OCI-LY7 (cell line): Measurements from ENCODE around the gene TFAP2A. TPM values are rescaled to one million over a fixed set of nuclear protein-coding genes. Genes with fewer than 3 reads are reported as not detected.

Source experiments
- BruUV-seq: library from RNA; stranded (reverse); fragments of 400-500 nt; replicated peaks from 2 replicates; lab custom pipeline; 2021; lab: Mats Ljungman, UMichigan
- CTCF ChIA-PET: fragments of 300-600 bp; sonication (Branson Sonifier 250); formaldehyde crosslinking; loops from one replicate; lab custom pipeline; 2022; ENCODE audit warnings: antibody characterized with exemption; ENCODE audit not compliant: unreplicated experiment; lab: Charles Lee
- POLR2A ChIA-PET: fragments of 300-600 bp; sonication (Branson Sonifier 250); formaldehyde crosslinking; loops from one replicate; lab custom pipeline; 2022; ENCODE audit warnings: antibody characterized with exemption; lab: Charles Lee
- DNase-seq: peaks from one replicate; pipeline ENCODE4 v3.0.0-alpha.2; 2015; ENCODE audit warnings: low spot score
- H2AFZ ChIP-seq: fragments of 200-600 bp; sonication (generic), shearing (Covaris generic); 2 replicates; pipeline ENCODE4 v1.6.1; 2014; ENCODE audit warnings: mild to moderate bottlenecking, antibody characterized with exemption, low read length, moderate library complexity
- H3K27ac ChIP-seq: fragments of 200-600 bp; sonication (generic); 2 replicates; pipeline ENCODE4 v1.5.1; 2014; ENCODE audit warnings: mixed run types, low read depth, mild to moderate bottlenecking, moderate library complexity, low read length, inconsistent platforms; ENCODE audit not compliant: poor library complexity, severe bottlenecking
- H3K36me3 ChIP-seq: fragments of 200-600 bp; sonication (generic); 2 replicates; pipeline ENCODE4 v1.6.1; 2014; ENCODE audit warnings: mild to moderate bottlenecking, antibody characterized with exemption, low read length, moderate library complexity, mixed read lengths; ENCODE audit not compliant: insufficient read depth
- H3K4me1 ChIP-seq: fragments of 200-600 bp; sonication (generic); 2 replicates; pipeline ENCODE4 v1.5.1; 2014; ENCODE audit warnings: mild to moderate bottlenecking, low read length; ENCODE audit not compliant: insufficient read depth, poor library complexity, severe bottlenecking
- H3K4me2 ChIP-seq: fragments of 200-600 bp; sonication (generic); 2 replicates; pipeline ENCODE4 v1.6.1; 2014; ENCODE audit warnings: mild to moderate bottlenecking, low read length
- H3K4me3 ChIP-seq: fragments of 200-600 bp; sonication (generic); 2 replicates; pipeline ENCODE4 v1.5.1; 2014; ENCODE audit warnings: mild to moderate bottlenecking, low read depth, low read length; ENCODE audit not compliant: poor library complexity, severe bottlenecking
- H3K79me2 ChIP-seq: fragments of 200-600 bp; sonication (generic); 2 replicates; pipeline ENCODE4 v1.6.1; 2016; ENCODE audit warnings: low read depth, mild to moderate bottlenecking, low read length, moderate library complexity, mixed read lengths; ENCODE audit not compliant: insufficient read depth
- H3K9me2 ChIP-seq: fragments of 200-600 bp; sonication (generic); 2 replicates; pipeline ENCODE4 v1.6.1; 2016; ENCODE audit warnings: mild to moderate bottlenecking, low read length, mixed read lengths; ENCODE audit not compliant: insufficient read depth
- H3K9me3 ChIP-seq: fragments of 200-600 bp; sonication (generic); 2 replicates; pipeline ENCODE4 v1.6.1; 2014; ENCODE audit warnings: mild to moderate bottlenecking, mixed run types, low read length, mixed read lengths
- H4K20me1 ChIP-seq: fragments of 200-600 bp; sonication (generic); 2 replicates; pipeline ENCODE4 v1.6.1; 2014; ENCODE audit warnings: mild to moderate bottlenecking, antibody characterized with exemption, low read length, moderate library complexity, mixed read lengths; ENCODE audit not compliant: insufficient read depth
- EZH2phosphoT487 ChIP-seq: fragments of 200-600 bp; sonication (generic); IDR thresholded peaks from 2 replicates; pipeline ENCODE4 v1.6.1; 2018; ENCODE audit warnings: low read depth, borderline replicate concordance, mild to moderate bottlenecking, mixed run types, antibody characterized with exemption, low read length, moderate library complexity, mixed read lengths
- intact Hi-C: fragments of 100-400 bp; cut with micrococcal nuclease; formaldehyde crosslinking; loops from one replicate; pipeline ENCODE4 v1.10.0; 2022; ENCODE audit not compliant: unreplicated experiment
- total RNA-seq, 2 experiments: library from RNA; depleted of rRNA in 1 of 2; stranded (reverse); fragments of >200 nt in 1 of 2; shearing (Covaris generic) in 1 of 2; gene quantifications; 2 replicates each; pipeline ENCODE4 v1.2.3, GENCODE V29; 2014 to 2022
- TF ChIP-seq, protein P1 (sequence below): fragments of 200-600 bp; sonication (generic); conservative IDR thresholded peaks from 2 replicates; pipeline ENCODE4 v1.5.1; 2014; ENCODE audit warnings: mild to moderate bottlenecking, antibody characterized with exemption, low read length, moderate library complexity, mixed read lengths

TFAP2A gene
- total RNA-seq, 2 experiments from 2014 or later, result 2.0 to 3.3 TPM

GRCh38 chr6:10413262-10413849 lies 1.5 kb downstream of the TFAP2A start:
- Histone ChIP-seq H3K4me1 (peaks cover 9% of the 10 kb centered on the region), H3K9me2 (no peaks in the 10 kb centered on the region), H3K4me3 (peak overlapping the region; percentile 77), H3K27ac (no peak overlapping the region), H2AFZ (peak overlapping the region; percentile 49; the same call in 1 of the 2 replicates), H3K4me2 (peak overlapping the region; percentile 75), H3K36me3 (no peaks in the 10 kb centered on the region), H3K9me3 (no peaks in the 10 kb centered on the region), H4K20me1 (no peaks in the 10 kb centered on the region), H3K79me2 (no peaks in the 10 kb centered on the region)
- intact Hi-C loops, result no loop called here
- DNase-seq, result no peak
- ChIA-PET POLR2A (interaction anchor here (0.7 to 1.0 kb wide), 2 partner anchors 370 to 381 kb away, joined by 3 to 4 read pairs; no protein-coding TSS in a partner anchor), CTCF (no interaction called here)
- TF ChIP-seq, protein P1, sequence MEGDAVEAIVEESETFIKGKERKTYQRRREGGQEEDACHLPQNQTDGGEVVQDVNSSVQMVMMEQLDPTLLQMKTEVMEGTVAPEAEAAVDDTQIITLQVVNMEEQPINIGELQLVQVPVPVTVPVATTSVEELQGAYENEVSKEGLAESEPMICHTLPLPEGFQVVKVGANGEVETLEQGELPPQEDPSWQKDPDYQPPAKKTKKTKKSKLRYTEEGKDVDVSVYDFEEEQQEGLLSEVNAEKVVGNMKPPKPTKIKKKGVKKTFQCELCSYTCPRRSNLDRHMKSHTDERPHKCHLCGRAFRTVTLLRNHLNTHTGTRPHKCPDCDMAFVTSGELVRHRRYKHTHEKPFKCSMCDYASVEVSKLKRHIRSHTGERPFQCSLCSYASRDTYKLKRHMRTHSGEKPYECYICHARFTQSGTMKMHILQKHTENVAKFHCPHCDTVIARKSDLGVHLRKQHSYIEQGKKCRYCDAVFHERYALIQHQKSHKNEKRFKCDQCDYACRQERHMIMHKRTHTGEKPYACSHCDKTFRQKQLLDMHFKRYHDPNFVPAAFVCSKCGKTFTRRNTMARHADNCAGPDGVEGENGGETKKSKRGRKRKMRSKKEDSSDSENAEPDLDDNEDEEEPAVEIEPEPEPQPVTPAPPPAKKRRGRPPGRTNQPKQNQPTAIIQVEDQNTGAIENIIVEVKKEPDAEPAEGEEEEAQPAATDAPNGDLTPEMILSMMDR, result no peak
- TF ChIP-seq EZH2phosphoT487, result no peak
- no TSS peak for BruUV-seq

GRCh38 chr6:10412461-10413261 lies 2.2 kb downstream of the TFAP2A start:
- peak; percentile 61 for DNase-seq
- no peaks in the 10 kb centered on the region for H4K20me1 ChIP-seq
- H3K4me1 ChIP-seq, result peaks cover 9% of the 10 kb centered on the region
- H3K4me2 ChIP-seq, result peak overlapping the region; percentile 75
- H3K9me3 ChIP-seq, result no peaks in the 10 kb centered on the region
- no peaks in the 10 kb centered on the region for H3K79me2 ChIP-seq
- H3K36me3 ChIP-seq, result no peaks in the 10 kb centered on the region
- H3K9me2 ChIP-seq, result no peaks in the 10 kb centered on the region
- TF ChIP-seq, protein P1, result no peak
- TF ChIP-seq EZH2phosphoT487, result no peak
- peak overlapping the region; percentile 67 for H2AFZ ChIP-seq
- no TSS peak for BruUV-seq
- CTCF ChIA-PET, result no interaction called here
- POLR2A ChIA-PET, result interaction anchor here (0.6 to 1.0 kb wide), 2 partner anchors 381 to 936 kb away, joined by 3 to 4 read pairs; no protein-coding TSS in a partner anchor
- H3K4me3 ChIP-seq, result peak overlapping the region; percentile 77
- H3K27ac ChIP-seq, result no peak overlapping the region
- intact Hi-C loops, result no loop called here
